Measurements from ENCODE around the gene GPD2.
"Not testable (repeated sequence)": the region's sequence is repeated elsewhere in the genome, so short reads cannot be mapped to it uniquely, and the experiment has no call there.

Gene GPD2

DNA sequence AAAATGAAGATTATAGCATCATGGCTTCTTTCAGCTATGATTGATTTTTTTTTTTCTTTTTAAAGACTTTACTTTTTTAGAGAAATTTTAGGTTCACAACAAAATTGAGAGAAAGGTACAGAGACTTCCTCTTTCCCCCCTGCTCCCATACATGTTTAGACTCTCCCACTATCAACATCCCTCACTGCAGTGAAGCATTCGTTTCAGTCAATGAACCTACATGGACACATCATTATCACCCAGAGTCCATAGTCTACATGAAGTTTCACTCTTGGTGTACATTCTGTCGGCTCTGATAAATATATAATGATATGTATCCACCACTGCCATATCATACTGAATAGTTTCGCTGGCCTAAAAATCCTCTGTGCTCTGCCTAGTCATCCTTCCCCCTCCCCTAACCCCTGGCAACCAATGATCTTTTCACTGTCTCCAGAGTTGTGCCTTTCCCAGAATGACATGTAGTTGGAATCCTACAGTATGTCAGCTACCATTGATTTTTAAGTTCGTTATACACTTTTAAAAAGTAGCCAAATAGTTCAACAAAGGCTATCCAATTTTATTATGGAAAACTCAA is 86.8 kb downstream of the GPD2 start:
- no peak overlapping the region for H3K4me3 ChIP-seq (ENCODE audit: low read depth, low read length)

DNA sequence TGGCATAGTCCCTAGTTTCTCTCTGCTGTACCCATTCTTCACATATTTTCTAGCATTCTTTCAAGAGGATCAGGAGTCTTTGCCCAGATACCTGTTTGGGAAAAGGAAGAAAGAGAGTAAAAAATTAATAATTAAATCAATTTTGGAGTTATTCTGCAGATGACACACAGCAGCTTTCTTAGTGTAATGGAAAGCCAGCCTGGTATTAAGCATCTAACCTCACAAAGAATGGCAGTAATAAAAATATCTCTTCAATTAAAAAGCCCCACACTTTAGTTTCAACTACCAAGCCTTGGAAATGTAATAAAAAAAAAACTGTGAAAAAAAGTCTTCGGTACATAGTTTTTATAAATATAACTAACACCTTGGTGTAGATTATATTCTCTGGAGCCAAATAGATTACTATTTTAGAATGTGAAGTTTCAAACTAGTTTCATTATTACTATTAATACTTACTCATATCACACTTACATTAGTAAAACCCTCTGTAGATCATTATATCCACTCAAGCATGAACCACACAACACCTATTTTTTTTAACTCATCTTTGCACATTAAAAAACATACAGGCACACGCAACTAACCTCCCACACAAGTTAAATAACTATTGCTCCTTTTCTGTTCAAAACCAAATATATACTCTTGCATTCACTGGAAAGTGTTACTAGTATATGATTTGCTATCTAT is 90.9 kb downstream of the GPD2 start:
- H3K4me3 ChIP-seq (ENCODE audit: low read depth, low read length), result no peak overlapping the region

DNA sequence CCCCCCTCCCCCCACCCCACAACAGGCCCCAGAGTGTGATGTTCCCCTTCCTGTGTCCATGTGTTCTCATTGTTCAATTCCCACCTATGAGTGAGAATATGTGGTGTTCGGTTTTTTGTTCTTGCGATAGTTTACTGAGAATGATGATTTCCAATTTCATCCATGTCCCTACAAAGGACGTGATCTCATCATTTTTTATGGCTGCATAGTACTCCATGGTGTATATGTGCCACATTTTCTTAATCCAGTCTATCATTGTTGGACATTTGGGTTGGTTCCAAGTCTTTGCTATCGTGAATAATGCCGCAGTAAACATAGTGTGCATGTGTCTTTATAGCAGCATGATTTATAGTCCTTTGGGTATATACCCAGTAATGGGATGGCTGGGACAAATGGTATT is 92.4 kb downstream of the GPD2 start:
- not testable (repeated sequence) for H3K4me3 ChIP-seq (ENCODE audit: low read depth, low read length)

GRCh38 chr2:156532989-156533388 is 96.8 kb downstream of the GPD2 start:
- H3K4me3 ChIP-seq (ENCODE audit: low read depth, low read length), result no peak overlapping the region

DNA sequence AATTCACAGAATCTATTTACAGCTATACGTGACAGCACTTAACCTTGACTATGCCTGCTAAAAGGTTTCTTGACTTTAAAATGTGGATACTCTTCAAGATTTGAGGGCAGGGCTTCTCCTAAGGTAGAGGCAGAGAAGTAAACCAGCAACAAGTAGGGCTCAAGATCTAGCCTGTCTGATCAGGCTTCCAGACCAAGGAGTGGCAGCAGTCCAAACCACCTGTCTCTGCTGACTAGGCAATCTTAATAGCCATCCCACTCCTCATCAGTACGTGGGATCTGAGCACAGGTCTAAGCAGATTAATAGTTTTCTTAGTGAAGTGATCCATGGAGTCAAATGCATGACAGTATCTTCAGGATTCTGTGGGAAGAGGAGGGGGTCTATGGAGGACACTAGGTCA is 100.4 kb downstream of the GPD2 start:
- H3K4me3 ChIP-seq (ENCODE audit: low read depth, low read length), result no peak overlapping the region

GRCh38 chr2:156537141-156537540 is 101.0 kb downstream of the GPD2 start:
- no peak overlapping the region for H3K4me3 ChIP-seq (ENCODE audit: low read depth, low read length)

DNA sequence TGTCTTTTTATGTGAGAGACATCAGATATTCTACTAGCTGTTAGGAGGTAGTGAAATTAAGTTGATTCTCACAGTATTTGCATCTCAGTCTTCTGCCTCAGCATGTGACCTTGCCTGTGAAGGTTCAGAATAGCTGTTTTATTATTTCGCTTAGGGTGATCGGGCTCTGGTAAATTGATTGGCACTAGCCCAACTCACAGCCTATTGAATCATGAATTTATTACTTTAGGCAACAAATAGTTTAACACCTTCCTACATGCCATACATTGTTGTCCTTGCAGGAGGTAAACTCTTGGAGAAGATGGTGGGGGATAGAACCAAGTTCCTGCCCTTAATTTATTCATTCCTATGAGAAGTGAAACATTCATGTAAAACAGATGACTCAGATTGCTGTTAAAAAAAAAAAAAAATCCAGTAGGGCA is 101.9 kb downstream of the GPD2 start:
- no peak overlapping the region for H3K4me3 ChIP-seq (ENCODE audit: low read depth, low read length)

DNA sequence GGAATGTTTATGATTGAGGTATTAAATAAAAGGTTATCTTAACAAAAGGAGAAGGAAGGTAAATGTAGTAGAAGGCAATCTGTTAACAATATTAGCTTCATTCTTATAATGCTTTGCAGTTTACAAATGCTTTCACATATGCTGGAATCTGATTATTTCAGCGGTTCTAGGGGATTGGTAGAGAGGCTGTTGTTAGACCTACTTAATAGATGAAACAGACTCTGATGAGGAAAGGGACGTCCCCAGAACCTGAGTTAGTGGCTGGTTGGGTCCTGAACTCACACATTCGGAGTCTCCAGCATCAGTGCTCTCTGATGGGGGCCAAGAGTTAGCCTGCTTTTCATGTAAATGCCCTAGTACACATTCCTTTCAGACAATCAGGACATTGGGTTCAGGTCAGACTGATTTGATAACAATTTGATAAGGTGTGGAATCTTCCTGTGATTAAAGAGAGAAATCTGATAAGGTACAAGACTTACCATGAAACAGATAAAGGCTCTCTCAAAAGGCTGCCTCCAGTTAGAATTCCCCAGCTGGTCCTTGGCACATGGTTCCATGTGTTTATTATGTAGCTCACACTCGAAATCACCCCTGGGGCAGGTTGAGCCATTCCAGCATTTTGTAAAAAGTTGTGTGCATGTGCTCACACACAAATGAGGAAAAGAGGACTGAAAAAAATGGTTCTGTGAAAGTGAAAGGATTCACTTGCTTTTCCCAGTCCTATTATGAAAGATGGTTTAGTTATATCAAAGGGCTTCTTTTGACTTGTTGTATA is 103.1 kb downstream of the GPD2 start:
- H3K4me3 ChIP-seq (ENCODE audit: low read depth, low read length), result no peak overlapping the region

- H3K4me3 ChIP-seq (ENCODE audit: low read depth, low read length), result no peak overlapping the region
These were observed 104.5 kb downstream of the GPD2 start for GRCh38 chr2:156540706-156541105.

DNA sequence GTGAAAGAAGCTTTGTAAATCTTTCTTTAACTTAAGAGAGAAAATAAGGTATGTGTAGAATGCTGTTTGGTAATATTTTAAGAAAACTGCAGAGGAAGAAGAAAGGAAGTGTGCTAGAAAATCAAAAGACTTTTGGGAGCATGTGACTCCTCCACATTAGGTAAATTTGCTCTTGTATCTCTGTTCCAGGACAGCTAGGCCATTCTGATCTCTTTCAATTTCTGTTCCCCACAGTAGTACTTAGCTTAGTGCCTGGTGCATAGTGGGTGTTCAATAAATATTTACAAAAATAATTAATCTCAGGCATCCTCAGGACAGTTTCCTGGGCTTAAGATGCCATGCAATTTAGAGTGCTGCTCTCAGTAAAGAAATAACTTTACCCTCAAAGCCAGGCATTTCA is 105.0 kb downstream of the GPD2 start:
- no peak overlapping the region for H3K4me3 ChIP-seq (ENCODE audit: low read depth, low read length)

DNA sequence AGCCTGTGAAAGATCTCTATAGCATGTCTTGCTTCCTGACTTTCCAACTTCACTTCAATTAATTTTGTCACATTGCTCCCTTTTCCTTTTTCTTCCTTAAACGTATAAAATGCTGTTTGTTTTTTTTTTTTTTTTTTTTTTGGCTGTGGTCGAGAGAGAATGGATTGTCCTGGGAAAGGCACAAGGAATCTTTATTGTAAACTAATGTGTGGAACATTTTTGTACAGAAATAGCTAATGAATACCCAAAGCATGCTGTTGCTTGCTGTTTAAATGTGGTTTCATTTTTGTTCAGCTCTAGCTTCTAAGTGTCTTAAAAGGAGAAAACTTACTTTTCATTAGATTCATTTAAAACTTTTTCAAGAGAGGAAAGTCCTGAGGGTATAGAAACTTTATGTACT is 105.5 kb downstream of the GPD2 start:
- no peak overlapping the region for H3K4me3 ChIP-seq (ENCODE audit: low read depth, low read length)

DNA sequence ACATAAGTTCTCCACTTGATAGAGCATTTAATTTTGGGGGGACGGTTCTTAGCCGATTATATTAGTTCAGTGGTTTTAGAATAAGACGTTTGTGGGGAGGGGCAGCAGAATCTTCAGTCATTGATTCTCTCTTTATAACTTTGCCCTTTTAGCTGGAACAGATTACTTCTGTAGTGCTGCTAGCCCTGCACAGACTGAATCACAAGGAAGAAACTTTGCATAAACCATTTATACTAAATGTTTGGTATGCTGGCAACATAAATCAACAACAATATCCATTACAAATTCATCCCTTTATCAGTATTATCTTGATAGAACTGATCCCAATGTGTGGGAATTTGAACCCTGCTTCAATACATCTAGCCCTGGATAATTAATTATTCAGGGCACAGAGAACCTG is 112.2 kb downstream of the GPD2 start:
- H3K4me3 ChIP-seq (ENCODE audit: low read depth, low read length), result no peak overlapping the region

DNA sequence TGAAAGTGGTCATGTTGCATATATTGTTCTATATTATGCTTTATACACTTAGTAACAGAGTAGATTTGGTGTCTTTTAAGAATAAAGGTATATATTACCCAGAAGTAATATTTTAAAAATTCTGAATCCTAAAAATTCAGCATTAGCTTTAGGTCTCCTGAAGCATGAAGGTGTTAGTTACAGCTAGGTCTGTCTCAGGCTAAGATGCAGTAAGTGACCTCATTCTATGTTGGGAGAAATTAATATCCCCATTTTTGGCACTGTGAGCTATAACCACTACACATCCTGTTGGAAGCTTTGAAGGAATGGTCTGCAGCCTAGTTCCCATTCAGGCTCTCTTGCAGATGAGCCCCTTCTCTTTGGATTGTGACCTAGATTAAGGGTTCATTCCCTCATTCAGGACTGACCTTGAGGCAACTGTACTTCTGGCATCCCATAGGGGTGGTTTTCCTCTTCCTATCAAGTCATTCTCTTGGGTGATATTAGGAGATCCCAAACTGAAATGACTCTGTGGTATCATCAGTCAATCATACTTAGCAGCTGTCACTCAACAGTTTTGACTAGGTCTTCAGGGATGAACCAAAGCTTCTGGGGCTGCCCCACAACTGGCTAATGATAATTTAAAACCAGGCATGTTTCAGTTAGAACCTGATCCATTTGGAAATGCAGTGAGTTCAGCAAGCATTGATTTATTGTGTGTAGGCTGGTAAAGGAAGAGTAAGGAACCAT is 117.7 kb downstream of the GPD2 start:
- H3K4me3 ChIP-seq (ENCODE audit: low read depth, low read length), result no peak overlapping the region

GRCh38 chr2:156561326-156561725 is 125.1 kb downstream of the GPD2 start:
- H3K4me3 ChIP-seq (ENCODE audit: low read depth, low read length), result no peak overlapping the region

- H3K4me3 ChIP-seq (ENCODE audit: low read depth, low read length), result no peak overlapping the region
These were observed 125.9 kb downstream of the GPD2 start for GRCh38 chr2:156562124-156562523.

DNA sequence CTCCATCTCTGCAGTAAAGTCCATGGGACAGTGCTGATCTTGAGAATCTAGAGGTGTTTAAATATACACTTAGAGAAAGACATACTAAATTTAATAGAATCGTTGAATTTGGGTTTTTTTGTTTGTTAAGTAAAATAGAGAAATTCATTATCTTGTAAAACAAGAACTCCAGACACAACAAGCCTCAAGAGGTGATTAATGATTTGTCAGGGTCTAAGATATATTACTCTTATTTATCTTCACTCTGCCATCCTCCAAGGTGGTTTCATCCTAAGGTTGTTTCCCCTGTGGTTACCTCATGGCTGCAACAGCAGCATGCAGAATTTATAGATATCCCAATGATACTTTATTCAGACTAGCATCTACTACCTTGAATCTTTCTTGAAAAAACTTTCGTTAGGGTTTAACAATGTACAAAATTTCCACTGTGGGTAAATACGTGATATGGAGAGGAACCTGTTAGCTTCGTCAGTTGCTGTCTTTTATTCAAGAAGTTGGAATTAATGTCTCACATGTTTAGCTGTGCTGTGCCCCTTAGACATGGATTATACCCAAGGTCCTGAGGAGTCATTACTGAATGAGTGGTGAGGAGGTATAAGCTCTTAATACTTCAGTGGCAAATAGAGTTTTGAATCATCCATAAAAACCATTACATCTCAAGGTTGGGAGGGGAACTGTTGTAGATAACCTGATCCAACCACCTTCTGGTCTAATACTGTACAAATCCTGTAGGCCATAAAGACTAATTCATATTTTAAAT is 128.0 kb downstream of the GPD2 start:
- H3K4me3 ChIP-seq (ENCODE audit: low read depth, low read length), result no peak overlapping the region

- no peak overlapping the region for H3K4me3 ChIP-seq (ENCODE audit: low read depth, low read length)
These were observed 129.0 kb downstream of the GPD2 start for GRCh38 chr2:156565066-156565710.

GRCh38 chr2:156573710-156574109 is 137.5 kb downstream of the GPD2 start:
- no peak overlapping the region for H3K4me3 ChIP-seq (ENCODE audit: low read depth, low read length)

DNA sequence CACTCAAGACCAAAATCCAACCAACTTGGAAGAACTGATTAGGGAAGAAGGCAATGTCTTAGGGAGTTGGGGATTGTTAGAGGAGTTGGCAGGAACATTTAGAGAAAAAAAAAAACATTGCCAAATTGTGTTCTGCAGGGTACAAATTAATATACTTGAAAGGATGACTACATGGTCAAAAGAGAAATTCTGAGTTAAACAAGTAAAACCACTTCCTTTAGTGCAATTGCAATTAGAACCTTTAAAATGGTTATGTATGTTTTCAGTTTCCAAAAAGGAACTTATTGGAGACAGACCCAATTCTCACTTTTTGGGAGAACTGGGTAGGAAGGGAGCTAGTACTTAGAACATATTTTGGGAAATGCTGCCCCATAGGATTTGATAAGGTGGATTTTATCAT is 137.9 kb downstream of the GPD2 start:
- no peak overlapping the region for H3K4me3 ChIP-seq (ENCODE audit: low read depth, low read length)

DNA sequence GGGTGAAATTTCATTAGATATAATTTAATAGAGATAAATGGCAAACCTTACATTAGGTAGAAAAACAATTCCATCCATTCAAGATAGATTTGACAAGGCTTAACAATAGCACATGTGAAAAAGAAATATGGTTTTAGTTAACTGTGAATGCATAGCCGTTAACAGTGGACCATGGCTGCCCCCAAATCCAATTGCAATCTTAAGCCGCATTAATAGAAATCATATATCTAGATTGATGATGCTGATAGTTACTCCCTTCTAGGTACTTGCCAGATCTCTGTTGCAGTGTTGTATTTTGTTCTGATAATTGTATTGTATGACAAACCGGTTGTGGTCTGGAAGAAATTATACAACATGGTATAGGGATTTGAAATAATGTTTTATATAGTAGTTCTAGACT is 139.8 kb downstream of the GPD2 start:
- no peak overlapping the region for H3K4me3 ChIP-seq (ENCODE audit: low read depth, low read length)
